Adrenal gland (tissue), 12 donors: Measurements from ENCODE around the gene FLT3LG. TPM values are rescaled to one million over a fixed set of nuclear protein-coding genes. Genes with fewer than 3 reads are reported as not detected.

Source experiments
- DNase-seq, 7 donors: peaks; one replicate each; pipeline ENCODE4 v3.0.0-alpha.2; 2019 to 2020
- H3K27ac ChIP-seq, 5 donors: fragments of 200-600 bp; sonication (generic) in 4 of 5; 1 replicate in 3 of 5; 2 replicates in 2 of 5; pipeline versions ENCODE4 v1.5.1 to v1.8.0; 2016 to 2020; ENCODE audit warnings: mild to moderate bottlenecking in 1 of 5
- H3K27me3 ChIP-seq: fragments of 200-600 bp; 2 replicates; pipeline ENCODE4 v1.8.0; 2021
- H3K36me3 ChIP-seq, 2 donors: fragments of 200-600 bp; replicated peaks in 1 of 2; 1 replicate in 1 of 2; 2 replicates in 1 of 2; pipeline versions ENCODE4 v1.5.1 to v1.8.0; 2018 to 2022
- H3K4me1 ChIP-seq, 2 donors: fragments of 200-600 bp; replicated peaks in 1 of 2; 1 replicate in 1 of 2; 2 replicates in 1 of 2; pipeline versions ENCODE4 v1.5.1 to v1.8.0; 2018 to 2021
- H3K4me3 ChIP-seq, 4 donors: fragments of 200-600 bp; sonication (generic) in 3 of 4; one replicate each; pipeline ENCODE4 v1.5.1; 2016 to 2018
- H3K9me3 ChIP-seq, 3 donors: fragments of 200-600 bp; sonication (generic) in 1 of 3; replicated peaks in 1 of 3; 1 replicate in 2 of 3; 2 replicates in 1 of 3; pipeline versions ENCODE4 v1.5.1 to v1.8.0; 2016 to 2021
- CTCF ChIP-seq, 6 experiments: fragments of 450-650 bp in 4 of 6; fragments of 200-600 bp in 2 of 6; sonication (generic) in 1 of 6; IDR thresholded peaks; 1 replicate in 5 of 6; 2 replicates in 1 of 6; pipeline versions ENCODE4 v1.5.1 to v1.8.0; 2016 to 2021; ENCODE audit warnings: antibody characterized with exemption in 6 of 6, mild to moderate bottlenecking in 2 of 6, moderate library complexity in 1 of 6
- POLR2A ChIP-seq, 2 donors: fragments of 450-650 bp; IDR thresholded peaks; one replicate each; pipeline ENCODE4 v1.6.1; 2017; ENCODE audit warnings: antibody characterized with exemption in 2 of 2, mild to moderate bottlenecking in 2 of 2, moderate library complexity in 1 of 2
- WGBS, 4 donors: extraction: QIAGEN DNeasy Blood & Tissue Kit in 2 of 4; methylation state at CpG; one replicate each; pipeline versions ENCODE4 v1.1.5 to v1.1.7; 2013 to 2017; 5-methylcytosine and 5-hydroxymethylcytosine counted together
- intact Hi-C, 2 donors: fragments of 100-400 bp; cut with DNase I; formaldehyde crosslinking; loops; one replicate each; pipeline versions ENCODE4 v1.14.1 to v1.15.0; 2022 to 2023
- polyA plus RNA-seq, 3 donors: library from polyadenylated mRNA; stranded (reverse); fragments of 200-250 nt in 2 of 3; fragments of 350-450 nt in 1 of 3; fragmentation: Illumina TruSeq in 1 of 3; extraction: RNeasy Lipid Tissue Mini Kit (QIAGEN cat#74804) in 1 of 3; gene quantifications; one replicate each; pipeline ENCODE4 v1.2.3, GENCODE V29; 2013 to 2014
- total RNA-seq, 9 donors: library from RNA; depleted of rRNA in 4 of 9; stranded (reverse); fragments of >200 nt in 4 of 9; fragments of 120-200 nt in 1 of 9; fragmentation: NEBNext Ultra II Directional in 1 of 9; extraction: Animal tissue kit (Norgen Biotek cat#: 25700) in 1 of 9; gene quantifications; one replicate each; pipeline versions ENCODE4 v1.1.0 to v1.2.4, GENCODE V29; 2013 to 2023
- donor health status: healthy with polysubstance abuse.
- donor health status: Bipolar disorder and iron deficiency.
- donor health status: DM: yes; HTN: yes; CAD: no.
- donor health status: DM: no; HTN: no; CAD: no.
- donor health status: DM: no; HTN: no; CAD: no.
- donor health status: DM: yes; HTN: yes; CAD: no.

FLT3LG gene
- total and polyA plus RNA-seq, 12 donors, result 1.2 to 33.8 (median 8.7) TPM

GRCh38 chr19:49427855-49428546 lies 46.0 kb upstream of the FLT3LG start:
- H3K4me3 ChIP-seq, result no peak overlapping the region
- TF ChIP-seq CTCF (IDR thresholded peaks at IDR 0.05) (no peak), POLR2A (IDR thresholded peaks at IDR 0.05) (no peak)
- 0 to 3% (median 2%) methylated on average over 5 to 45 of the region's 45 CpGs for WGBS, 4 donors
- no peak overlapping the region for H3K27ac ChIP-seq
- intact Hi-C loops, result no loop called here
- no peaks in the 10 kb centered on the region for H3K9me3 ChIP-seq
- DNase-seq, result no peak
- no peaks in the 10 kb centered on the region for H3K36me3 ChIP-seq
- H3K4me1 ChIP-seq, result peaks cover 0 to 13% of the 10 kb centered on the region in 2 donors
- H3K27me3 ChIP-seq, result peaks cover 85% of the 10 kb centered on the region

- intact Hi-C loops, result no loop called here
These were observed 45.2 kb upstream of the FLT3LG start for GRCh38 chr19:49428547-49429451.

GRCh38 chr19:49430172-49430677 lies 43.8 kb upstream of the FLT3LG start:
- DNase-seq, result no peak
- intact Hi-C loops, result no loop called here
- TF ChIP-seq POLR2A (IDR thresholded peaks at IDR 0.05) (no peak), CTCF (IDR thresholded peaks at IDR 0.05) (no peak)
- Histone ChIP-seq H3K36me3 (no peaks in the 10 kb centered on the region), H3K9me3 (no peaks in the 10 kb centered on the region), H3K27me3 (peaks cover 82% of the 10 kb centered on the region), H3K4me1 (peaks cover 0 to 6% of the 10 kb centered on the region in 2 donors), H3K4me3 (no peak overlapping the region), H3K27ac (no peak overlapping the region)
- 56 to 75% (median 69%) methylated on average over 3 to 9 of the region's 9 CpGs for WGBS, 4 donors

More at GRCh38 chr19:49428547-49429451, 45.2 kb upstream of the FLT3LG start:
- Histone ChIP-seq H3K27ac (no peak overlapping the region), H3K4me3 (no peak overlapping the region), H3K9me3 (no peaks in the 10 kb centered on the region), H3K27me3 (peaks cover 85% of the 10 kb centered on the region), H3K4me1 (peaks cover 0 to 6% of the 10 kb centered on the region in 2 donors), H3K36me3 (no peaks in the 10 kb centered on the region)
- TF ChIP-seq POLR2A (IDR thresholded peaks at IDR 0.05), result no peak
- WGBS, 4 donors, result 11 to 15% (median 13%) methylated on average over 8 to 29 of the region's 29 CpGs
- no peak for DNase-seq

GRCh38 chr19:49430678-49431329 lies 43.2 kb upstream of the FLT3LG start:
- 51 to 66% (median 57%) methylated on average over 23 to 28 of the region's 28 CpGs for WGBS, 4 donors
- Histone ChIP-seq H3K4me3 (no peak overlapping the region), H3K27ac (no peak overlapping the region), H3K36me3 (no peaks in the 10 kb centered on the region), H3K27me3 (peaks cover 82% of the 10 kb centered on the region), H3K9me3 (no peaks in the 10 kb centered on the region), H3K4me1 (peaks cover 0 to 6% of the 10 kb centered on the region in 2 donors)
- no peak for TF ChIP-seq POLR2A (IDR thresholded peaks at IDR 0.05)
- TF ChIP-seq CTCF (IDR thresholded peaks at IDR 0.05), result no peak
- intact Hi-C loops, result no loop called here
- DNase-seq, result no peak
